Adrenal gland (tissue), 12 donors: ENCODE results near the gene KRTAP24-1. TPM values are rescaled to one million over a fixed set of nuclear protein-coding genes. Genes with fewer than 3 reads are reported as not detected.

Source experiments
- DNase-seq, 7 donors: peaks; one replicate each; pipeline ENCODE4 v3.0.0-alpha.2; 2019 to 2020
- H3K27ac ChIP-seq, 5 donors: fragments of 200-600 bp; sonication (generic) in 4 of 5; 1 replicate in 3 of 5; 2 replicates in 2 of 5; pipeline versions ENCODE4 v1.5.1 to v1.8.0; 2016 to 2020; ENCODE audit warnings: mild to moderate bottlenecking in 1 of 5
- H3K27me3 ChIP-seq: fragments of 200-600 bp; 2 replicates; pipeline ENCODE4 v1.8.0; 2021
- H3K36me3 ChIP-seq, 2 donors: fragments of 200-600 bp; replicated peaks in 1 of 2; 1 replicate in 1 of 2; 2 replicates in 1 of 2; pipeline versions ENCODE4 v1.5.1 to v1.8.0; 2018 to 2022
- H3K4me1 ChIP-seq, 2 donors: fragments of 200-600 bp; replicated peaks in 1 of 2; 1 replicate in 1 of 2; 2 replicates in 1 of 2; pipeline versions ENCODE4 v1.5.1 to v1.8.0; 2018 to 2021
- H3K4me3 ChIP-seq, 4 donors: fragments of 200-600 bp; sonication (generic) in 3 of 4; one replicate each; pipeline ENCODE4 v1.5.1; 2016 to 2018
- H3K9me3 ChIP-seq, 3 donors: fragments of 200-600 bp; sonication (generic) in 1 of 3; replicated peaks in 1 of 3; 1 replicate in 2 of 3; 2 replicates in 1 of 3; pipeline versions ENCODE4 v1.5.1 to v1.8.0; 2016 to 2021
- CTCF ChIP-seq, 6 experiments: fragments of 450-650 bp in 4 of 6; fragments of 200-600 bp in 2 of 6; sonication (generic) in 1 of 6; IDR thresholded peaks; 1 replicate in 5 of 6; 2 replicates in 1 of 6; pipeline versions ENCODE4 v1.5.1 to v1.8.0; 2016 to 2021; ENCODE audit warnings: antibody characterized with exemption in 6 of 6, mild to moderate bottlenecking in 2 of 6, moderate library complexity in 1 of 6
- POLR2A ChIP-seq, 2 donors: fragments of 450-650 bp; IDR thresholded peaks; one replicate each; pipeline ENCODE4 v1.6.1; 2017; ENCODE audit warnings: antibody characterized with exemption in 2 of 2, mild to moderate bottlenecking in 2 of 2, moderate library complexity in 1 of 2
- WGBS, 4 donors: extraction: QIAGEN DNeasy Blood & Tissue Kit in 2 of 4; methylation state at CpG; one replicate each; pipeline versions ENCODE4 v1.1.5 to v1.1.7; 2013 to 2017; 5-methylcytosine and 5-hydroxymethylcytosine counted together
- intact Hi-C, 2 donors: fragments of 100-400 bp; cut with DNase I; formaldehyde crosslinking; loops; one replicate each; pipeline versions ENCODE4 v1.14.1 to v1.15.0; 2022 to 2023
- polyA plus RNA-seq, 3 donors: library from polyadenylated mRNA; stranded (reverse); fragments of 200-250 nt in 2 of 3; fragments of 350-450 nt in 1 of 3; fragmentation: Illumina TruSeq in 1 of 3; extraction: RNeasy Lipid Tissue Mini Kit (QIAGEN cat#74804) in 1 of 3; gene quantifications; one replicate each; pipeline ENCODE4 v1.2.3, GENCODE V29; 2013 to 2014
- total RNA-seq, 9 donors: library from RNA; depleted of rRNA in 4 of 9; stranded (reverse); fragments of >200 nt in 4 of 9; fragments of 120-200 nt in 1 of 9; fragmentation: NEBNext Ultra II Directional in 1 of 9; extraction: Animal tissue kit (Norgen Biotek cat#: 25700) in 1 of 9; gene quantifications; one replicate each; pipeline versions ENCODE4 v1.1.0 to v1.2.4, GENCODE V29; 2013 to 2023
- donor health status: healthy with polysubstance abuse.
- donor health status: Bipolar disorder and iron deficiency.
- donor health status: DM: yes; HTN: yes; CAD: no.
- donor health status: DM: no; HTN: no; CAD: no.
- donor health status: DM: no; HTN: no; CAD: no.
- donor health status: DM: yes; HTN: yes; CAD: no.

Gene KRTAP24-1
- total and polyA plus RNA-seq, 12 donors, result not detected

DNA sequence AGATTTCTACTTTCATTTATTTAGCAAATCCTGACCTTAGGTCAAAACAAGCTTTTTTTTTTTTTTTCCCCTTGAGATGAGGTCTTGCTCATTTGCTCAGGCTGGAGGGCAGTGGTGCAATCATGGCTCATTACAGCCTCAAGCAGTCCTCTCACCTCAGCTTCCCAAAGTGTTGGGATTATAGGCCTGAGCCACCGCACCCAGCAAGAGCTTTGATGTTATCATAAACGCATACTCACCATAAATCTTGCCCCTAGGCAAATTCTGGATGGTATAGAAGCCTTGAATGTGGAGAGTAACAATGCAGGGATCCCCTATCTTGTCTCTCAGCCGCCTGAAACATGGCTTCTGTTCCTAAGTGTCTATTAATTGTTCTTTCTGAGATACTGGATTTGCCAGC lies 42.1 kb downstream of the KRTAP24-1 start:
- H3K36me3 ChIP-seq, result no peaks in the 10 kb centered on the region
- intact Hi-C loops, result no loop called here
- no peak overlapping the region for H3K27ac ChIP-seq
- no peaks in the 10 kb centered on the region for H3K4me1 ChIP-seq
- DNase-seq, result no peak
- no peak for TF ChIP-seq POLR2A (IDR thresholded peaks at IDR 0.05)
- no peak for TF ChIP-seq CTCF (IDR thresholded peaks at IDR 0.05)
- no peaks in the 10 kb centered on the region for H3K9me3 ChIP-seq
- WGBS, 4 donors, result 53 to 70% (median 68%) methylated on average over 3 of the region's 3 CpGs
- H3K27me3 ChIP-seq, result no peaks in the 10 kb centered on the region
- no peak overlapping the region for H3K4me3 ChIP-seq

GRCh38 chr21:30238168-30238567 lies 44.6 kb downstream of the KRTAP24-1 start:
- no peak overlapping the region for H3K4me3 ChIP-seq
- no peak for DNase-seq
- no peak for TF ChIP-seq CTCF (IDR thresholded peaks at IDR 0.05)
- no peak for TF ChIP-seq POLR2A (IDR thresholded peaks at IDR 0.05)
- H3K27me3 ChIP-seq, result no peaks in the 10 kb centered on the region
- no peaks in the 10 kb centered on the region for H3K4me1 ChIP-seq
- H3K27ac ChIP-seq, result no peak overlapping the region
- intact Hi-C loops, result no loop called here
- WGBS, 4 donors, result 83 to 94% (median 89%) methylated on average over 1 of the region's 1 CpG
- no peaks in the 10 kb centered on the region for H3K9me3 ChIP-seq
- H3K36me3 ChIP-seq, result no peaks in the 10 kb centered on the region

GRCh38 chr21:30234643-30235042 lies 48.1 kb downstream of the KRTAP24-1 start:
- Histone ChIP-seq H3K36me3 (no peaks in the 10 kb centered on the region), H3K4me1 (no peaks in the 10 kb centered on the region), H3K27me3 (no peaks in the 10 kb centered on the region), H3K27ac (no peak overlapping the region), H3K9me3 (no peaks in the 10 kb centered on the region), H3K4me3 (no peak overlapping the region)
- no peak for DNase-seq
- no peak for TF ChIP-seq CTCF (IDR thresholded peaks at IDR 0.05)
- TF ChIP-seq POLR2A (IDR thresholded peaks at IDR 0.05), result no peak
- WGBS, 4 donors, result 50 to 60% (median 55%) methylated on average over 2 of the region's 2 CpGs
- intact Hi-C loops, result no loop called here

DNA sequence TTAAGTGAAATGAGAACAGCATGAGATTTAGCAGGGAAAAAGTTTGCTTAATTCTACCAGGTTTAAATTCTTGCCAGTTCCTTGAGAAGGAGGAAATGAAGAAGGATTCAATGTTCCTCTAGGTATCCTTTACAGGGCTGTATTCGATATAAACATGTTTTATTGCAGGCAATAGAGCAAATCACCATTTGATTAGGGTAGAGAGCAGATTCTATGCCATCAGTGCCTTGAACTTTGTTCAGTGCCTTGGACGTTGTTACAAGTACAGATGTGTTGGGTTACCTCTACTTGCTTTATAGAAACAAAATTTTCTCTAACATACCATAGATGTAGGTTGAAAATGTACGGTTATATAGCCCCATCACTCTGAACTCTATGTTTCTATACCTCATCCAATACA lies 48.7 kb downstream of the KRTAP24-1 start:
- TF ChIP-seq POLR2A (IDR thresholded peaks at IDR 0.05) (no peak), CTCF (IDR thresholded peaks at IDR 0.05) (no peak)
- no peaks in the 10 kb centered on the region for H3K27me3 ChIP-seq
- intact Hi-C loops, result no loop called here
- no peaks in the 10 kb centered on the region for H3K36me3 ChIP-seq
- 43 to 64% (median 56%) methylated on average over 3 of the region's 3 CpGs for WGBS, 4 donors
- DNase-seq, result no peak
- H3K4me3 ChIP-seq, result no peak overlapping the region
- no peak overlapping the region for H3K27ac ChIP-seq
- H3K4me1 ChIP-seq, result no peaks in the 10 kb centered on the region
- no peaks in the 10 kb centered on the region for H3K9me3 ChIP-seq
